Activated T-cell treated with anti-CD3 and anti-CD28 coated beads, Interleukin-2, amount 50 U/mL, for 4 hours (primary cell): ENCODE measurements around the gene SCOC. TPM values are rescaled to one million over a fixed set of nuclear protein-coding genes. Genes with fewer than 3 reads are reported as not detected.
"Not testable (repeated sequence)": the region's sequence is repeated elsewhere in the genome, so short reads cannot be mapped to it uniquely, and the experiment has no call there.

ENCODE experiments used
- ATAC-seq, 2 donors: fragments of 200-7000 bp; cut with Tn5 transposase; one replicate each; pipeline ENCODE4 v1.10.0; 2021
- DNase-seq: peaks from one replicate; pipeline ENCODE4 v3.0.0-alpha.2; 2020
- H3K27me3 Mint-ChIP-seq: one replicate; pipeline ENCODE4 v1.8.0; 2021; ENCODE audit warnings: low read depth, mixed read lengths
- H3K36me3 Mint-ChIP-seq: one replicate; pipeline ENCODE4 v1.8.0; 2022; ENCODE audit warnings: mixed read lengths; ENCODE audit not compliant: insufficient read depth
- H3K4me1 Mint-ChIP-seq: one replicate; pipeline ENCODE4 v1.8.0; 2021; ENCODE audit warnings: low read depth, mixed read lengths
- H3K4me3 Mint-ChIP-seq: one replicate; pipeline ENCODE4 v1.8.0; 2021; ENCODE audit warnings: mild to moderate bottlenecking, moderate library complexity, mixed read lengths
- H3K9me3 Mint-ChIP-seq: one replicate; pipeline ENCODE4 v1.8.0; 2021; ENCODE audit warnings: mixed read lengths
- total RNA-seq, 3 donors: library from RNA; stranded (reverse); gene quantifications; one replicate each; pipeline ENCODE4 v1.2.1, GENCODE V29; 2021

Gene SCOC
- total RNA-seq, 3 donors from 2014 or later: 20.5 to 24.3 (median 23.0) TPM

- ATAC-seq (no peak), DNase-seq (no peak)
- H3K36me3 Mint-ChIP-seq: peaks cover 6% of the 10 kb centered on the region
- no peak overlapping the region for H3K4me3 Mint-ChIP-seq
- peaks cover 2% of the 10 kb centered on the region for H3K27me3 Mint-ChIP-seq
- no peaks in the 10 kb centered on the region for H3K4me1 Mint-ChIP-seq
- H3K9me3 Mint-ChIP-seq: no peaks in the 10 kb centered on the region
These were observed 14.6 kb downstream of the SCOC start for GRCh38 chr4:140388015-140388414.

- H3K4me3 Mint-ChIP-seq: no peak overlapping the region
- no peaks in the 10 kb centered on the region for H3K36me3 Mint-ChIP-seq
- H3K9me3 Mint-ChIP-seq: no peaks in the 10 kb centered on the region
- no peak for ATAC-seq
- H3K27me3 Mint-ChIP-seq: peaks cover 9% of the 10 kb centered on the region
- H3K4me1 Mint-ChIP-seq: no peaks in the 10 kb centered on the region
- DNase-seq: no peak
These were observed 22.2 kb downstream of the SCOC start for GRCh38 chr4:140395668-140396067.

GRCh38 chr4:140400111-140400510 lies 26.7 kb downstream of the SCOC start:
- Mint-ChIP-seq H3K4me3 (no peak overlapping the region), H3K27me3 (peaks cover 3% of the 10 kb centered on the region), H3K36me3 (no peaks in the 10 kb centered on the region), H3K4me1 (no peaks in the 10 kb centered on the region), H3K9me3 (no peaks in the 10 kb centered on the region)
- ATAC-seq: no peak
- DNase-seq: no peak

- Mint-ChIP-seq H3K4me1 (no peaks in the 10 kb centered on the region), H3K36me3 (no peaks in the 10 kb centered on the region), H3K9me3 (no peaks in the 10 kb centered on the region), H3K4me3 (no peak overlapping the region), H3K27me3 (peaks cover 13% of the 10 kb centered on the region)
- peak; percentile 23 to 28 for ATAC-seq
- DNase-seq: no peak
These were observed 32.8 kb downstream of the SCOC start for GRCh38 chr4:140406292-140406691.

- ATAC-seq: no peak
- DNase-seq: no peak
- no peaks in the 10 kb centered on the region for H3K36me3 Mint-ChIP-seq
- H3K27me3 Mint-ChIP-seq: peaks cover 27% of the 10 kb centered on the region
- no peaks in the 10 kb centered on the region for H3K9me3 Mint-ChIP-seq
- no peak overlapping the region for H3K4me3 Mint-ChIP-seq
- H3K4me1 Mint-ChIP-seq: no peaks in the 10 kb centered on the region
These were observed 35.5 kb downstream of the SCOC start for GRCh38 chr4:140408974-140409373.

- not testable (repeated sequence) for H3K9me3 Mint-ChIP-seq, DNase-seq, H3K4me3 Mint-ChIP-seq, ATAC-seq, H3K36me3 Mint-ChIP-seq, H3K4me1 Mint-ChIP-seq
- H3K27me3 Mint-ChIP-seq: peaks cover 16% of the 10 kb centered on the region
These were observed 39.9 kb downstream of the SCOC start for GRCh38 chr4:140413130-140413969.

GRCh38 chr4:140423106-140423505 lies 49.7 kb downstream of the SCOC start:
- no peak for ATAC-seq

GRCh38 chr4:140426610-140427105 lies 53.2 kb downstream of the SCOC start:
- DNase-seq (no peak), ATAC-seq (peak in 1 of 2 donors; percentile 38)
- Mint-ChIP-seq H3K4me3 (peak overlapping the region; percentile 50), H3K27me3 (peaks cover 55% of the 10 kb centered on the region), H3K4me1 (peaks cover 6% of the 10 kb centered on the region), H3K36me3 (no peaks in the 10 kb centered on the region), H3K9me3 (no peaks in the 10 kb centered on the region)

More at GRCh38 chr4:140423106-140423505, 49.7 kb downstream of the SCOC start:
- H3K36me3 Mint-ChIP-seq: no peaks in the 10 kb centered on the region
- H3K27me3 Mint-ChIP-seq: peaks cover 37% of the 10 kb centered on the region
- no peak overlapping the region for H3K4me3 Mint-ChIP-seq
- peaks cover 6% of the 10 kb centered on the region for H3K4me1 Mint-ChIP-seq
- no peak for DNase-seq
- H3K9me3 Mint-ChIP-seq: no peaks in the 10 kb centered on the region

GRCh38 chr4:140427106-140427918 lies 53.9 kb downstream of the SCOC start, which contains the start of gene CLGN:
Gene CLGN (minus strand): TSS chr4:140427648. CDS start chr4:140413078, 14,570 bp downstream.
- ATAC-seq: peak; percentile 88 to 92
- Mint-ChIP-seq H3K4me1 (peaks cover 6% of the 10 kb centered on the region), H3K4me3 (peak within 1 kb of the TSS; percentile 75), H3K9me3 (no peaks in the 10 kb centered on the region), H3K27me3 (peaks cover 56% of the 10 kb centered on the region), H3K36me3 (no peaks in the 10 kb centered on the region)
- DNase-seq: peak; percentile 23

- Mint-ChIP-seq H3K36me3 (no peaks in the 10 kb centered on the region), H3K27me3 (peaks cover 59% of the 10 kb centered on the region), H3K4me1 (peaks cover 6% of the 10 kb centered on the region), H3K9me3 (no peaks in the 10 kb centered on the region), H3K4me3 (peak overlapping the region; percentile 75)
- DNase-seq (no peak), ATAC-seq (no peak)
These were observed 54.5 kb downstream of the SCOC start for GRCh38 chr4:140427919-140428471.

Other genes with a start within 250 kb of the SCOC start
- gene MAML3, start 219.5 kb upstream of the SCOC start, total RNA-seq: 1 to 10 TPM in 1 of 3 donors, under 1 TPM in 2; 0.60 to 1.0 (median 0.73) TPM
- not detected for gene CLGN, start 54.0 kb downstream of the SCOC start, total RNA-seq
- gene MGAT4D, start 124.6 kb downstream of the SCOC start, total RNA-seq: not detected
- gene ELMOD2, start 150.5 kb downstream of the SCOC start, total RNA-seq: 10 to 100 TPM; 11.2 to 13.8 (median 12.1) TPM
- gene UCP1, start 195.3 kb downstream of the SCOC start, total RNA-seq: not detected